ENCODE data around the gene CA5B.
"Not testable (repeated sequence)": the region's sequence is repeated elsewhere in the genome, so short reads cannot be mapped to it uniquely, and the experiment has no call there.

Gene CA5B

GRCh38 chrX:15749642-15750610 is 11.9 kb downstream of the CA5B start:
- DNase-seq = peak in 1 of 2 donors; percentile 66

GRCh38 chrX:15750611-15751154 is 12.6 kb downstream of the CA5B start:
- no peak for DNase-seq

GRCh38 chrX:15751155-15751819 is 13.2 kb downstream of the CA5B start:
- DNase-seq = peak in 1 of 2 donors; percentile 32

- no peak for DNase-seq
Observed at GRCh38 chrX:15755091-15755490, 17.0 kb downstream of the CA5B start.

GRCh38 chrX:15758140-15758539 is 20.1 kb downstream of the CA5B start:
- no peak for DNase-seq

GRCh38 chrX:15759886-15760285 is 21.8 kb downstream of the CA5B start:
- not testable (repeated sequence) for DNase-seq

GRCh38 chrX:15761564-15762191 is 23.6 kb downstream of the CA5B start:
- peak in 1 of 2 donors; percentile 12 for DNase-seq

- DNase-seq = no peak
Observed at GRCh38 chrX:15769300-15769954, 31.4 kb downstream of the CA5B start.

- peak in 1 of 2 donors; percentile 6 for DNase-seq
Observed at GRCh38 chrX:15781961-15782699, 44.1 kb downstream of the CA5B start.

- no peak for DNase-seq
Observed at GRCh38 chrX:15785176-15785750, 47.2 kb downstream of the CA5B start.

GRCh38 chrX:15786915-15787314 is 48.8 kb downstream of the CA5B start:
- no peak for DNase-seq

GRCh38 chrX:15789979-15790768 is 52.1 kb downstream of the CA5B start, which contains the start of gene ZRSR2:
ZRSR2 (plus strand) TSS chrX:15790484; CDS start chrX:15790496, 12 bp downstream.
- peak; percentile 31 to 55 for DNase-seq

GRCh38 chrX:15790769-15791290 is 52.8 kb downstream of the CA5B start:
- DNase-seq = no peak

- DNase-seq = no peak
Observed at GRCh38 chrX:15797707-15798106, 59.6 kb downstream of the CA5B start.

GRCh38 chrX:15804563-15804962 is 66.5 kb downstream of the CA5B start:
- DNase-seq = no peak

- no peak for DNase-seq
Observed at GRCh38 chrX:15808254-15808653, 70.2 kb downstream of the CA5B start.

GRCh38 chrX:15812192-15812938 is 74.3 kb downstream of the CA5B start:
- DNase-seq = no peak

GRCh38 chrX:15813416-15813815 is 75.3 kb downstream of the CA5B start:
- DNase-seq = no peak

- no peak for DNase-seq
Observed at GRCh38 chrX:15814771-15815365, 76.8 kb downstream of the CA5B start.
